ENCODE data around the gene MFSD8.
A peak's percentile ranks its signal among the peaks of the same experiment; 100 is the strongest.
"Not testable (repeated sequence)": the region's sequence is repeated elsewhere in the genome, so short reads cannot be mapped to it uniquely, and the experiment has no call there.

MFSD8 gene

GRCh38 chr4:127967141-127967775, 2.3 kb upstream of the MFSD8 start:
- Mint-ChIP-seq H3K36me3 (ENCODE audit: low read depth) (peaks cover 28% of the 10 kb centered on the region), H3K9me3 (no peaks in the 10 kb centered on the region), H3K27ac (no peak overlapping the region), H3K4me1 (ENCODE audit: low read depth) (peaks cover 39% of the 10 kb centered on the region), H3K27me3 (no peaks in the 10 kb centered on the region), H3K4me3 (peak overlapping the region; percentile 18)

DNA sequence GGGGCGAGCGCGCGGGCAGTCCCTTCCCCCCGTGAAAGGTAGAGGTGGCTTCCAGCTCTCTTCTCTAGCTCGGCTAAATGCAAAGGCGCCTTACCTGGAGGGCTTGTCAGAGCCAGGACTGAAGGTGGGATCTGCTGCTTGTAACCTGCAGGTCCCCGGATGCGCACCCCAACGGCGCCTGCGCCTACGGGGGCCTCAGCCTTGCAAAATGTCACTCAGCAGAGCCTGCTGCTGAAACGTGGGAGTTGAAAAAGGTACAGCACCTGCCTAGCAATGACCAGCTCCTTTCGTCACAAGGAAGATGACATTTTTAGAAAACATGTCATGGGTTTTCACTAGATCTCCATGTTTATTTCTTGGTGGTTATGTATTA, 816 bp upstream of the MFSD8 start:
- H3K9me3 Mint-ChIP-seq = no peaks in the 10 kb centered on the region
- peak overlapping the region; percentile 92 for H3K27ac Mint-ChIP-seq
- no peaks in the 10 kb centered on the region for H3K27me3 Mint-ChIP-seq
- H3K4me1 Mint-ChIP-seq (ENCODE audit: low read depth) = peaks cover 44% of the 10 kb centered on the region
- H3K36me3 Mint-ChIP-seq (ENCODE audit: low read depth) = peaks cover 28% of the 10 kb centered on the region
- H3K4me3 Mint-ChIP-seq = peak overlapping the region; percentile 89

DNA sequence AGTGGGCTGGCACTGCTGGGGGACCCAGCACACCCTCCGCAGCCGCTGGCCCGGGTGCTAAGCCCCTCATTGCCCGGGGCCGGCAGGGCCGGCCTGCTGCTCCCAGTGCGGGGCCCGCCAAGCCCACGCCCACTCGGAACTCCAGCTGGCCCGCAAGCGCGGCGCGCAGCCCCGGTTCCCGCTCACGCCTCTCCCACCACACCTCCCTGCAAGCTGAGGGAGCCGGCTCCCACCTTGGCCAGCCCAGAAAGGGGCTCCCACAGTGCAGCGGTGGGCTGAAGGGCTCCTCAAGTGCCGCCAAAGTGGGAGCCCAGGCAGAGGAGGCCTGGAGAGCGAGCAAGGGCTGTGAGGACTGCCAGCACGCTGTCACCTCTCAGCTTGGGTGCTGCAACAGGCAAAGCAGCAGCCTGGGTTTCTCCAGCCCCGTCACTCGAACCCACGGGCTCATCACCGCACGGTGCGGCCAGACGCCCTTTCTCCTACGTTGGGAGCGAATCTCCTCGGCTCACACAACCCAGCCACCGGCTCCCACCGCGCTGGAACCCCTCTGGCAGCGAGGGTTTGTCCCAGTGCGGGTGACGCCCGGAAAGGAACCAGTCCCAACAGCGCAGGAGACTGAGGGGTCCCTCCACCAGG, 429 bp downstream of the MFSD8 start:
- H3K4me1 Mint-ChIP-seq (ENCODE audit: low read depth) = peaks cover 44% of the 10 kb centered on the region
- peaks cover 28% of the 10 kb centered on the region for H3K36me3 Mint-ChIP-seq (ENCODE audit: low read depth)
- peak overlapping the region; percentile 92 for H3K27ac Mint-ChIP-seq
- H3K4me3 Mint-ChIP-seq = peak overlapping the region; percentile 89
- not testable (repeated sequence) for H3K27me3 Mint-ChIP-seq, H3K9me3 Mint-ChIP-seq

- H3K27ac Mint-ChIP-seq = peak overlapping the region; percentile 89
- peak overlapping the region; percentile 81 for H3K4me3 Mint-ChIP-seq
- not testable (repeated sequence) for H3K9me3 Mint-ChIP-seq
Measured at GRCh38 chr4:127963633-127964398, 1.2 kb downstream of the MFSD8 start.

DNA sequence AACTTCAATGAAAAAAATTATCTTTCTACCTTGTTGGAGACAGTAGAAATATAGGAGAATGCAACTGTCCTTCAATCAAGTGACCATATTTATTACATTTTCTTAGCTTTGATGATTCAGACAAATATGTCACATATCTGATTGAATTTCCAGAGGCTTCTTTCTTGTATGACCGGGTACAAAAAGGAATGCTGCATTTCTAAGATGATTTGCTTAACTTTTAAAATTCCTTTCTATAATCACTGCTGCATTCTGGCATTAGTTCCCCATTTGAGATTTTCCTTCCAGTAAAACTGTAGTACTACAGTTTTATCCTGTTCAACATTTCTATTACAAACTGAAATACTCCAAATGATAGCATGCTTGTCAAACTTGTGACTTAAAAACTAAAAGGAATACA, 5.2 kb downstream of the MFSD8 start:
- H3K27me3 Mint-ChIP-seq = no peaks in the 10 kb centered on the region
- peaks cover 27% of the 10 kb centered on the region for H3K36me3 Mint-ChIP-seq (ENCODE audit: low read depth)
- no peaks in the 10 kb centered on the region for H3K9me3 Mint-ChIP-seq
- H3K4me1 Mint-ChIP-seq (ENCODE audit: low read depth) = peaks cover 25% of the 10 kb centered on the region
- H3K27ac Mint-ChIP-seq = no peak overlapping the region
- H3K4me3 Mint-ChIP-seq = no peak overlapping the region

More at GRCh38 chr4:127963633-127964398, 1.2 kb downstream of the MFSD8 start:
- Mint-ChIP-seq H3K36me3 (ENCODE audit: low read depth) (peaks cover 28% of the 10 kb centered on the region), H3K4me1 (ENCODE audit: low read depth) (peaks cover 44% of the 10 kb centered on the region)
- not testable (repeated sequence) for H3K27me3 Mint-ChIP-seq

DNA sequence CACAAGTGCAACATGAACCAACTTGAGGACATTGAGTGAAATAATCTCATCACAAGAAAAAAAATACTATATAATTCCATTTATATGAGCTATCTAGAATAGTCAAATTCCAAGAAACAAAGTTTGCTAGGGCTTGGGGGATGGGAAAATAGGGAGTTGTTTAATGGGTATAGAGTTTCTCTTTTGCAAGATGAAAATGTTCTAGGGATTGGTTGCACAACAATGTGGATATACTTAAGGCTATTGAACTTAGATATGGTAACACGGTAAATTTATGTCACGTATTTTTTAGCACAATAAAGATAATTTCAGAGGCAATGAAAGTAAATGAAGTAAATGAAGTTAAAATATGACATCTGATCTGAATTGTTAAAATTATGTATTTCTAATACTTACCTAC, 7.9 kb downstream of the MFSD8 start:
- Mint-ChIP-seq H3K4me1 (ENCODE audit: low read depth) (peaks cover 10% of the 10 kb centered on the region), H3K9me3 (no peaks in the 10 kb centered on the region), H3K36me3 (ENCODE audit: low read depth) (peaks cover 26% of the 10 kb centered on the region), H3K27ac (no peak overlapping the region), H3K4me3 (no peak overlapping the region), H3K27me3 (no peaks in the 10 kb centered on the region)

DNA sequence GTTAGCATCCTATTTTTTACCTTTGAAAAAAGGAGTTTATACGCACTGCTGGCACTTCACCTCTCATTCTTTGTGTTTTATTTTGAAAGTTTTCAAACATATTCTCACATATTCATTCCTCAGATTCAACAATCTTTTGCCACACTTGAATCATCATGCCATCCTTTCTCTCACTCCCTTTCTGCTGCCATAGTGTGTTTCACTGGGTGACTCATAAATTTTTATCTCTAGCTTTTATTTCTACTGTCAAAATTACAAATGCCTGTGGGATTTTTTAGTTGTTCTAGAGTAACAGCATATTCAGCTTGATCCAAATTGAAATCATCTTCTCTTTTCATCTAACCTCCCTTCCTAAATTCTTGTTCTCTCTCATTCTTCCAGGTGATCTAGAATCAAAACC, 28.0 kb downstream of the MFSD8 start:
- H3K4me1 Mint-ChIP-seq (ENCODE audit: low read depth) = peaks cover 5% of the 10 kb centered on the region
- no peak overlapping the region for H3K27ac Mint-ChIP-seq
- no peaks in the 10 kb centered on the region for H3K27me3 Mint-ChIP-seq
- H3K9me3 Mint-ChIP-seq = no peaks in the 10 kb centered on the region
- H3K36me3 Mint-ChIP-seq (ENCODE audit: low read depth) = peaks cover 35% of the 10 kb centered on the region
- H3K4me3 Mint-ChIP-seq = no peak overlapping the region

GRCh38 chr4:127931836-127932235, 33.1 kb downstream of the MFSD8 start:
- not testable (repeated sequence) for H3K4me3 Mint-ChIP-seq; H3K27me3 Mint-ChIP-seq; H3K27ac Mint-ChIP-seq; H3K9me3 Mint-ChIP-seq; H3K4me1 Mint-ChIP-seq (ENCODE audit: low read depth)
- H3K36me3 Mint-ChIP-seq (ENCODE audit: low read depth) = peaks cover 26% of the 10 kb centered on the region

GRCh38 chr4:127930175-127930574, 34.8 kb downstream of the MFSD8 start:
- no peaks in the 10 kb centered on the region for H3K27me3 Mint-ChIP-seq
- no peaks in the 10 kb centered on the region for H3K4me1 Mint-ChIP-seq (ENCODE audit: low read depth)
- H3K36me3 Mint-ChIP-seq (ENCODE audit: low read depth) = peaks cover 40% of the 10 kb centered on the region
- H3K27ac Mint-ChIP-seq = no peak overlapping the region
- no peaks in the 10 kb centered on the region for H3K9me3 Mint-ChIP-seq
- no peak overlapping the region for H3K4me3 Mint-ChIP-seq

- not testable (repeated sequence) for H3K4me1 Mint-ChIP-seq (ENCODE audit: low read depth); H3K4me3 Mint-ChIP-seq; H3K27ac Mint-ChIP-seq; H3K9me3 Mint-ChIP-seq; H3K27me3 Mint-ChIP-seq
- H3K36me3 Mint-ChIP-seq (ENCODE audit: low read depth) = peaks cover 65% of the 10 kb centered on the region
Measured at GRCh38 chr4:127925720-127926119, 39.3 kb downstream of the MFSD8 start.

- Mint-ChIP-seq H3K4me3 (no peak overlapping the region), H3K27ac (no peak overlapping the region), H3K27me3 (no peaks in the 10 kb centered on the region), H3K9me3 (no peaks in the 10 kb centered on the region), H3K4me1 (ENCODE audit: low read depth) (no peaks in the 10 kb centered on the region), H3K36me3 (ENCODE audit: low read depth) (peaks cover 65% of the 10 kb centered on the region)
Measured at GRCh38 chr4:127922226-127922625, 42.7 kb downstream of the MFSD8 start.

GRCh38 chr4:127920521-127920920, 44.5 kb downstream of the MFSD8 start:
- Mint-ChIP-seq H3K27ac (no peak overlapping the region), H3K4me3 (no peak overlapping the region), H3K4me1 (ENCODE audit: low read depth) (no peaks in the 10 kb centered on the region), H3K27me3 (no peaks in the 10 kb centered on the region), H3K9me3 (no peaks in the 10 kb centered on the region), H3K36me3 (ENCODE audit: low read depth) (peaks cover 55% of the 10 kb centered on the region)

GRCh38 chr4:127917151-127917550, 47.8 kb downstream of the MFSD8 start:
- Mint-ChIP-seq H3K36me3 (ENCODE audit: low read depth) (peaks cover 32% of the 10 kb centered on the region), H3K27ac (no peak overlapping the region), H3K4me3 (no peak overlapping the region), H3K4me1 (ENCODE audit: low read depth) (no peaks in the 10 kb centered on the region), H3K9me3 (no peaks in the 10 kb centered on the region), H3K27me3 (no peaks in the 10 kb centered on the region)

DNA sequence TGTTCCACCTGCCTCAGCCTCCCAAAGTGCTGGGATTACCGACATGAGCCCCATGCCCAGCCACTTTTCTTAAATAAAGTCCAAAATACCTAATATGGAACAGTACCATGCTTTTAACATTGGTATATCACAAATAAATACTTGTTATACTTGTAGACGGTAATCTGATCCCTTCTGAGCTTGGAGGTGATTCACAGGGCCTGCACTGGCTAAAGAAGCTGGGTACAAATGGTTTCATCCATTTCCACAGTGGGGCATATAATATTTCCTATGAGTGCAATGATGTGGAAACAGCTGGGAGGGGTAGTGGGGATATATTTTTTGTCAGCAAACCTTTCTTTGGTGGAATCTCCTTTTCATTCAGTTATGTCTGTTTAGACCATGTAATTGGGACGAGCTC, 48.5 kb downstream of the MFSD8 start:
- Mint-ChIP-seq H3K27me3 (no peaks in the 10 kb centered on the region), H3K4me1 (ENCODE audit: low read depth) (no peaks in the 10 kb centered on the region), H3K27ac (no peak overlapping the region), H3K9me3 (no peaks in the 10 kb centered on the region), H3K36me3 (ENCODE audit: low read depth) (peaks cover 32% of the 10 kb centered on the region), H3K4me3 (no peak overlapping the region)

GRCh38 chr4:127905029-127905428, 59.9 kb downstream of the MFSD8 start:
- H3K36me3 Mint-ChIP-seq (ENCODE audit: low read depth) = peaks cover 13% of the 10 kb centered on the region

More at GRCh38 chr4:127905029-127905428, 59.9 kb downstream of the MFSD8 start:
- no peaks in the 10 kb centered on the region for H3K27me3 Mint-ChIP-seq
- H3K9me3 Mint-ChIP-seq = peaks cover 6% of the 10 kb centered on the region
- no peak overlapping the region for H3K4me3 Mint-ChIP-seq
- no peak overlapping the region for H3K27ac Mint-ChIP-seq
- no peaks in the 10 kb centered on the region for H3K4me1 Mint-ChIP-seq (ENCODE audit: low read depth)
